HG03045 (cell line): ENCODE results near the gene COL4A1.

Source experiments
- ATAC-seq: cut with Tn5 transposase; IDR thresholded peaks from one replicate; pipeline ENCODE4 v1.9.1; 2021; ENCODE audit warnings: mild to moderate bottlenecking, moderate library complexity; ENCODE audit not compliant: unreplicated experiment

The COL4A1 gene

GRCh38 chr13:110297766-110298504, 9.0 kb downstream of the COL4A1 start:
- no peak for ATAC-seq

- ATAC-seq, result no peak
Measured at GRCh38 chr13:110297011-110297410, 9.9 kb downstream of the COL4A1 start.

- no peak for ATAC-seq
Measured at GRCh38 chr13:110294622-110295021, 12.3 kb downstream of the COL4A1 start.

- ATAC-seq, result no peak
Measured at GRCh38 chr13:110294146-110294545, 12.8 kb downstream of the COL4A1 start.

- no peak for ATAC-seq
Measured at GRCh38 chr13:110293649-110294048, 13.3 kb downstream of the COL4A1 start.

GRCh38 chr13:110293037-110293436, 13.9 kb downstream of the COL4A1 start:
- no peak for ATAC-seq

GRCh38 chr13:110291286-110291685, 15.7 kb downstream of the COL4A1 start:
- no peak for ATAC-seq

GRCh38 chr13:110290826-110291225, 16.1 kb downstream of the COL4A1 start:
- ATAC-seq, result no peak

- ATAC-seq, result no peak
Measured at GRCh38 chr13:110290153-110290552, 16.8 kb downstream of the COL4A1 start.

GRCh38 chr13:110289661-110290060, 17.3 kb downstream of the COL4A1 start:
- no peak for ATAC-seq

GRCh38 chr13:110289174-110289573, 17.8 kb downstream of the COL4A1 start:
- ATAC-seq, result no peak

GRCh38 chr13:110286833-110287819, 19.8 kb downstream of the COL4A1 start:
- no peak for ATAC-seq

- no peak for ATAC-seq
Measured at GRCh38 chr13:110285991-110286832, 20.7 kb downstream of the COL4A1 start.

- no peak for ATAC-seq
Measured at GRCh38 chr13:110284779-110285484, 22.0 kb downstream of the COL4A1 start.

- ATAC-seq, result no peak
Measured at GRCh38 chr13:110283736-110284517, 23.0 kb downstream of the COL4A1 start.

GRCh38 chr13:110282316-110282841, 24.6 kb downstream of the COL4A1 start:
- no peak for ATAC-seq

GRCh38 chr13:110281736-110282135, 25.2 kb downstream of the COL4A1 start:
- no peak for ATAC-seq

- ATAC-seq, result no peak
Measured at GRCh38 chr13:110280985-110281688, 25.8 kb downstream of the COL4A1 start.
